ENCODE results near the gene ARHGDIA.

- no peak for TF ChIP-seq EZH2 (IDR thresholded peaks at IDR 0.05; ENCODE audit: borderline replicate concordance, low read length)
- TF ChIP-seq CTCF (conservative IDR thresholded peaks at IDR 0.05 in 1 of 2, IDR thresholded peaks at IDR 0.05 in 1 of 2; ENCODE audit: extremely low read depth in 1 of 2, insufficient read depth in 1 of 2, low read depth in 1 of 2, low read length in 2 of 2), result no peak
These were observed 27.7 kb upstream of the ARHGDIA start for GRCh38 chr17:81898885-81899284.

All from mammary epithelial cell (primary cell).